GM19035 (cell line): ENCODE results near the gene FCSK.

ENCODE experiments used
- ATAC-seq: cut with Tn5 transposase; IDR thresholded peaks from one replicate; pipeline ENCODE4 v1.9.1; 2021; ENCODE audit not compliant: unreplicated experiment

The FCSK gene

GRCh38 chr16:70476272-70477020 lies 22.1 kb downstream of the FCSK start:
- ATAC-seq, result peak; percentile 85

GRCh38 chr16:70478169-70478568 lies 23.8 kb downstream of the FCSK start:
- no peak for ATAC-seq

GRCh38 chr16:70478912-70479341 lies 24.5 kb downstream of the FCSK start:
- no peak for ATAC-seq

- ATAC-seq, result no peak
Observed at GRCh38 chr16:70480127-70481105, 26.0 kb downstream of the FCSK start.

GRCh38 chr16:70481929-70482536 lies 27.6 kb downstream of the FCSK start:
- no peak for ATAC-seq

- no peak for ATAC-seq
Observed at GRCh38 chr16:70482624-70483023, 28.2 kb downstream of the FCSK start.

- ATAC-seq, result no peak
Observed at GRCh38 chr16:70483426-70483825, 29.0 kb downstream of the FCSK start.

- ATAC-seq, result no peak
Observed at GRCh38 chr16:70484867-70485266, 30.5 kb downstream of the FCSK start.

GRCh38 chr16:70490261-70490660 lies 35.9 kb downstream of the FCSK start:
- no peak for ATAC-seq

GRCh38 chr16:70493802-70494201 lies 39.4 kb downstream of the FCSK start:
- no peak for ATAC-seq

GRCh38 chr16:70494202-70494770 lies 39.9 kb downstream of the FCSK start:
- no peak for ATAC-seq

- ATAC-seq, result no peak
Observed at GRCh38 chr16:70494777-70495176, 40.4 kb downstream of the FCSK start.

GRCh38 chr16:70495425-70496182 lies 41.2 kb downstream of the FCSK start:
- ATAC-seq, result no peak

GRCh38 chr16:70496513-70496912 lies 42.1 kb downstream of the FCSK start:
- ATAC-seq, result no peak

GRCh38 chr16:70508752-70509151 lies 54.4 kb downstream of the FCSK start:
- ATAC-seq, result no peak

GRCh38 chr16:70510216-70510615 lies 55.8 kb downstream of the FCSK start:
- no peak for ATAC-seq

- no peak for ATAC-seq
Observed at GRCh38 chr16:70511833-70512232, 57.4 kb downstream of the FCSK start.

- ATAC-seq, result no peak
Observed at GRCh38 chr16:70512456-70512855, 58.1 kb downstream of the FCSK start.

GRCh38 chr16:70520612-70521297 lies 66.4 kb downstream of the FCSK start:
- ATAC-seq, result no peak
